SK-N-SH (cell line): ENCODE measurements around the gene RAB38.

Experiments
- CTCF ChIP-seq: fragments of 200-600 bp; sonication (generic); IDR thresholded peaks from 2 replicates; pipeline ENCODE4 v1.6.1; 2017; ENCODE audit warnings: antibody characterized with exemption, mild to moderate bottlenecking, moderate library complexity
- FOXJ3 ChIP-seq: sonication (generic); formaldehyde crosslinking; IDR thresholded peaks from 2 replicates; pipeline ENCODE4 v1.5.1; 2020; ENCODE audit warnings: mild to moderate bottlenecking, missing genetic modification reagents
- GABPA ChIP-seq: IDR thresholded peaks from 2 replicates; pipeline ENCODE4 v1.4.0; 2012; ENCODE audit warnings: low read depth, mild to moderate bottlenecking
- GATA2 ChIP-seq: sonication (generic); formaldehyde crosslinking; IDR thresholded peaks from 2 replicates; pipeline ENCODE4 v1.5.0; 2020; ENCODE audit warnings: mild to moderate bottlenecking, missing genetic modification reagents
- MAX ChIP-seq: IDR thresholded peaks from 2 replicates; pipeline ENCODE4 v1.4.0; 2012; ENCODE audit warnings: low read depth
- RAD21 ChIP-seq: IDR thresholded peaks from 2 replicates; pipeline ENCODE4 v1.6.1; 2012; ENCODE audit warnings: mild to moderate bottlenecking, low read length
- SIN3A ChIP-seq: IDR thresholded peaks from 2 replicates; pipeline ENCODE4 v1.6.1; 2012; ENCODE audit warnings: low read depth, mild to moderate bottlenecking, low read length, moderate library complexity, borderline replicate concordance
- SMC3 ChIP-seq: IDR thresholded peaks from 2 replicates; pipeline ENCODE4 v1.6.1; 2012; ENCODE audit warnings: low read depth, low read length, improper control_type of control experiment
- TAF1 ChIP-seq: IDR thresholded peaks from 2 replicates; pipeline ENCODE4 v1.6.1; 2012; ENCODE audit warnings: low read depth, mild to moderate bottlenecking, low read length, moderate library complexity, borderline replicate concordance
- TCF12 ChIP-seq: IDR thresholded peaks from 2 replicates; pipeline ENCODE4 v1.4.0; 2012
- USF1 ChIP-seq: IDR thresholded peaks from 2 replicates; pipeline ENCODE4 v1.4.0; 2012; ENCODE audit warnings: low read depth, borderline replicate concordance
- USF2 ChIP-seq: fragments of 150-350 bp; IDR thresholded peaks from 2 replicates; pipeline ENCODE4 v1.6.1; 2017; ENCODE audit warnings: antibody characterized with exemption, low read length, low read depth, borderline replicate concordance

GRCh38 chr11:88188932-88189253, 13.7 kb upstream of the RAB38 start:
- TF ChIP-seq CTCF (no peak), USF2 (no peak), GABPA (no peak), TAF1 (no peak), SIN3A (no peak), RAD21 (no peak), TCF12 (no peak), FOXJ3 (no peak), GATA2 (CRISPR knock-in tag) (no peak), MAX (no peak), SMC3 (no peak), USF1 (no peak)
